GM18870 (cell line): ENCODE measurements around the gene LCN2.

Experiments
- ATAC-seq: cut with Tn5 transposase; IDR thresholded peaks from one replicate; pipeline ENCODE4 v1.9.1; 2021; ENCODE audit warnings: moderate library complexity; ENCODE audit not compliant: unreplicated experiment

The LCN2 gene

DNA sequence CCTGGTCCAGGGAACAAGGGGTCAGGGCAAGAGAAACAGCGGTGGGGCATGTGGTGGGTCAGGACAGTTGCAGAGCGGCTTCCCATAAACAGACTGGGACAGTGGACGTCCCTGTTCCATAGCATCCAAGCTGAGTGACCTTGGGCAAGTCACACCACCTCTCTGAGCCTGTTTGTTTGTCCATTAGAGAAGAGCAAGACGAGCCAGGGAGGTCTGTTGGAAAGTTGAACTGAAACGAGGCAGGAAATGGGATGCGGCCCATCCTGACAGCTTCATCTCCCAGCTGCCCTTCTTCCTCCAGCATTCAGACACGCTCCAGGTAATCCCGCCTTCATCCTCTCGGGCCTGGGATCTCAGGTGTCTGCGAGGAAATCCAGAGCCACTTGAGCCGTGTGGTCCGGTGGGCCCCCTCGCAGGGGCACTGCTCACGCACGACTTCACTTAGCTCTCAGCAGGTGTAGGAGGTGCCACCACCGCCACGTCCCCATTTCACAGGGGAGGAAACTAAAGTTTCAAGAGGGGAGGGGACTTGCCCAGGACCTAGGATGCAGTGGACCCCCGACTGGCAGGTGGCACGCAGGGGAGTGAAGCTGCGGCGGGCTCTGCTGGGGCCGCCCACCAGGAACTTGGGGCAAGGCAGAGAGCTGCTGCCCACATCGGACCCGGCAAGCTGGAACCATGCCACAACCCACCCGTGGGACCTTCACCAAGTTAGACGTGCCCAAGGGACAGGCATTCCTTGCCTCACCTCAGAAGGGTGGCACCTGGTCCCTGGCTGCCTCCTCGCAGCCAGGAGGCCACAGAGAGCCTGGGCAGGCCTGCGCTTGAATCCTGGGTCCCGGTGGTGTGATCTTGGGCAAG is 34.7 kb upstream of the LCN2 start:
- ATAC-seq = no peak

GRCh38 chr9:128115187-128116103 is 33.8 kb upstream of the LCN2 start:
- no peak for ATAC-seq

GRCh38 chr9:128116104-128117083 is 32.9 kb upstream of the LCN2 start:
- no peak for ATAC-seq

DNA sequence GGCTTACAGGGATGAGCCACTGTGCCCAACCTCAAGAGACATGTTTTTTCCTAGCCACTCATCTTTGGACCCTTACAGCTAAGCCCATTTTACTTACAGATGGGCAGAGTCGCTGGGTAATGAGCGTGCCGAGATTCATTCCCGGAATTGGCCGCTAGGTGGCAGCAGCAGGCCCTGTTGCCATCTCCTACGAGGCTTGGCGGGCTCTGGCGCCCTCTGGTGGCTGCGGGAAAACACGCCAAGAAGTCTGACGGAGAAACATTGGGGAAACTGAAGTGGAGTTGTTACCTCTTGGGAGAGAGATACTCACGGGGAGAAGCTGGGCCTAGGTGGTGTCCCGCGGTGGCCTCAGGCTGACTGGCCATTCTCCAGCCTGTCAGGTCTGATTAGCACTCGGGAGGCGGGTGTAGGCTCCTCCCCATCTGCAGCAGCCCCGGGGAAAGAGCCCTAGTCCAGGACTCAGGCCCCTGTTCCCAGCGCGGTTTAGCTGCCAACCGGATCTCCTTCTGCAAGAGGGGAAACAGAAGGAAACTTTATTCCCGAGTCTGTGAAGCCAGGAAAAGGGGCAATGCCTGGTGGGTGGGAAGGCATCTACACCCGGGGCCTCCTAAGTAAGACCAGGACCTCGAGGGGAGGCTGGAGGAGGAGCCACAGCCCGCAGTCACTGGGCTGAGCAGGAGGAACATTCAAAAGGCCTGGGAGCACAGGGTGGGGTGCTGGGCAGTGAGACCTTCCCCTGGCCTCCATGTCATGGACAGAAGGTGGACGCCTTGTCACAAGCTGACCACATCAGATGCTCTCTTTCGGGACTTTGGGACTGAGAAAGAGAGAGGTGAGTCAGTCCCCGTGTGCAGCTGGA is 31.4 kb upstream of the LCN2 start:
- no peak for ATAC-seq

- no peak for ATAC-seq
Measured at GRCh38 chr9:128118472-128118857, 30.8 kb upstream of the LCN2 start.

DNA sequence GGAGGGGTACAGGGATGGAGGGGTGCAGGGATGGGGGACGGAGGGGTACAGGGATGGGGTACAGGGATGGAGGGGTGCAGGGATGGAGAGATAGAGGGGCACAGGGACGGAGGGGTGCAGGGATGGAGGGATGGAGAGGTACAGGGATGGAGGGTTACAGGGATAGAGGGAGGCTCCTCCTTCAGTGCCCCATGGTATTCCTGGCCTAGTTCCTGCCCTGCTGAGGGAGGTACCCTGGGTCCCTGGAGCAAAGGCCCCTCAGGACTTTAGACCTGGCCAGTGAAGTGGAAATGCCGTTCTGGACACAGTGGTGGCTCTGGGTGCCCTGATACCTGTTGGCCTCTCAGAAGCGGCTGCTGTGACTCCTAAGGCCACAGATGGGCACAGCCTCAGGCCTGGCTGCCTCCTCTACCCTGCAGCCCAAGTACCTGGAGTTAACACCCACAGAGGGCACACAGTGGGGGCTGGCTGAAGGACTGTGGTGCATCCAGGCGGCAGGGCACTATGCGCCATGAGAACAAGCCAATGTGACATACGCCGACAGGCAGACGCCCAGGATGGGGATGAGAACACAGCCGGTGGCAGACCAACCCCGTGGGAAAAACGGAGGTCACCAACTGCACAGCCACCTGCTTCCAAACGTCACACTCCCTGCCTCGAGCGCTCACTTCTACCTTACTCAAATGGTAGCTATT is 30.1 kb upstream of the LCN2 start:
- no peak for ATAC-seq

DNA sequence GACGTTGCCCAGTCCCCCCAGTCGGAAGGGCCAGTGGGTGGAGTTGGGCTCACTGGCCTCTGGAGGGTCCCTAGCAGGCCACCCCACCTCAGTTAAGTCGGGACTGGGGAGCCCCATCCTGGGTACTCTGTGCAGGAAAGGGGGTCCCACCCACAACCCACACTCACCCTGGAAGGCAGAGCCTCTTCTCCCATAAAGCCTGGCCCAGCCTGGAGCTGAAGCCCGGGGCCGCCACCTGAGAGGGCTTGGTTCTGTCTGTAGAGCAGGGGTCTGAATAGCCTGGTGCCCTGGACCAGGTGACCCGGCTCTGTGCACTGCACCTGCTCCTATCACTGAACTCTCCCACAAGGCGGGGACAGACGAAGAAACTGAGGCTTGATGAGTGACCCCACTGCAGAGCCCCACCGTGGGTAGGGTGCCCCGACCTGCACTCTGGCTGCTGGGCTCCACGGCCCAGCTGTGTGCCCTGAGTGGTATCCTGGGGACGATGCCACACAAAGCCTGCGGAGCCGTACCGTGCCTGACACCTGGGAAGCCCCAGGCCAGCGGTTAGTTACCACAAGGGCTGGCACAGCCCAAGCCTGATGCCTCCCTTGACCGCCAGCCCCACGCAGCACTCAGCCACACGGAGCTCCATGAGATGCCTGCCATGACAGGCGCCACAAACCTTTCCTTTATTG is 29.1 kb upstream of the LCN2 start:
- no peak for ATAC-seq

- no peak for ATAC-seq
Measured at GRCh38 chr9:128120741-128121465, 28.4 kb upstream of the LCN2 start.

DNA sequence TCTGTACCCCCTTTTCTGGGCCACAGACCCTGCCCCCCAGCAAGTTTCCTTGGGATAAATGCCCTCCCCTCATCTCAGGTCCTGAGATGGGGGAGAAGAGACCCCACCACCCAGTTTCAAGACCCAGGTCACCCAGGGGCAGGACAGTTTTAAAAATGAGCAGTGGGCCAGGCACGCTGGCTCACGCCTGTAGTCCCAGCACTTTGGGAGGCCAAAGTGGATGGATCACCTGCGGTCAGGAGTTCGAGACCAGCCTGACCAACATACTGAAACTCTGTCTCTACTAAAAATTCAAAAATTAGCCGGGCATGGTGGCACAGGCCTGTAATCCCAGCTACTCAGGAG is 27.8 kb upstream of the LCN2 start:
- no peak for ATAC-seq

- ATAC-seq = no peak
Measured at GRCh38 chr9:128121924-128122808, 27.1 kb upstream of the LCN2 start.

- ATAC-seq = no peak
Measured at GRCh38 chr9:128122809-128123175, 26.5 kb upstream of the LCN2 start.

DNA sequence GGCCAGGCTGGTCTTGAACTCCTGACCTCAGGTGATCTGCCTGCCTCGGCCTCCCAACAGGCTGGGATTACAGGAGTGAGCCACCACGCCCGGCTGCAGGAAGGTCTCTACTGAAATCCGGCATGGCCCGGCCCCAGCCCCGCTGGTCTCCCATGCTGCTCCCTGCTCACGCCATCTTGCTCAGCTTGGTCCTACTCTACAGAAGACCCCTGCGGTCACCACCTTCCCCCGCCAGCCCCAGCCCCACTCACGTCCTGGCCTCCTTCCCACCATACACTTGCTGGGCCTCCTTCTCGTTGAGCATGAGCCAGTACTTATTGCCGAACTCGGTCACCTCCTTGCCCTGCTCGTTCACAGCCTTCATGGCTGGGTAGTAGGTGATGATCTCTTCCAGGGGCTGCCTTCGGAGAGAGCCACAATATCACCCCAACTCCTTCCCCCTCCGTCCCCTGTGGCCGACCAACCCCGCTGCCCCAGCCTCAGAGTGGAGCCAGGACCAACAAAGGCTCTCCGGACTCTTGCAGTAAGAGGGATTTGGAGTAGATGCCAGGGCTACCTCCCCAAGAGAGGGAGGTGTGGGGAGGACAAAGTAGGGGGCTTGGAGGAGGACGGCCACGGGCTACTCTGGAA is 25.7 kb upstream of the LCN2 start:
- no peak for ATAC-seq

DNA sequence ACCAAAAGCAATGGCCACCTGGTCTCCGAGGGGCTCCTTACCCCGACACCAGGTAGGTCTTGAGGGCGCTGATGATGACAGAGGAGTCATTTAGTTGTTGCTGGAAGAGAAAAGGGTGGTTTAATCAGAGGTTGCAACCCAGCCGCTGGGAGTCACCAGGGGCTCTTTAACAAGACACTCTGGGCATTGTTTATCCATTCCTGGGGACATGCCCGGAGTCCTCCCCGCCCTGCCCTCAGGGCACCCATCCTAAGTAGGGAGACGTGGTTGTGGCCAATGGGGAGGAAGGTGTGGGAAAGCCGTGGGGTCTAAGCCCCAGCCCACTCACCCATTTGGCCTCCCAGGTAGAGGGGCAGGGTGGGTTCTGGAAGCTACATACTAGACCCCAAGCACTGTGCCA is 24.8 kb upstream of the LCN2 start:
- no peak for ATAC-seq

GRCh38 chr9:128124873-128125579 is 24.2 kb upstream of the LCN2 start:
- ATAC-seq = no peak

DNA sequence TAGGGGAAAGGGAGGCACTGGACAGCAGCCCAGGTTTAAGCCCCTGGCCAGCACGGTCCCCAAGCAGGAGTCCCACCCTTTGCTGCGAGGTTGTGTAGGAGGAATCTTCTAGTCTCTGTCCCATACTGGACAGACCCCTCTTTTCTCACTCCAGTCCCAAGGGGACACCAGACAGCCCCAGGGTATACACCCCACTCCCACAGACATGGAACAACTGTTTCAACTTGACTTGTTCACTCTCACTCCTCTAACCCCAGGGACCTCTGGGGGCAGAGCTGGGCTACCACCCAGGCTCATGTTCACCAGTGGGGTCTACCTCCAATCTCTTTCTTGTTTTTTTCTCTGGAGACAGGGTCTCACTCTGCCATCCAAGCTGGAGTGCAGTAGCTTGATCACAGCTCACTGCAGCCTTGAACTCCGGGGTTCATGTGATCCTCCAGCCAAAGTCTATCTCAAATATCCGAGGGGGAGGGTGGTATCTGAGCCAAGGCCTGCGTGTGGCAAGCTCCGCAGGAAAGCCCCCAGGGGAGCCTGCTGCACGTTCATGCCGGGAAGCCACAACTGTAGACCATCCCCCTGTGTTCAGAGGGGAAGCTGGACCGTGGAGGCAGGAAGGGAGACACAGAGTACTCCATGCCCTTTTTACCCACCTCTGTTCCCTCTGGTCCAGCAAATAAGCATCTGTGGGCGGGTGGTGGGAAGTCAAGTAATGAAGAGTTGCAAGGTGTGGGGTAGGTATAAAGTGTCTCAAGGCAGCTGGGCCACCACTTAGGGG is 23.5 kb upstream of the LCN2 start:
- no peak for ATAC-seq
